Activated CD8-positive, alpha-beta T cell treated with anti-CD3 and anti-CD28 coated beads, Interleukin-2, amount 10 ng/mL, durations not matched to agents 7 days and 5 days (primary cell): Measurements from ENCODE around the gene PCDHGB6. TPM values are rescaled to one million over a fixed set of nuclear protein-coding genes. Genes with fewer than 3 reads are reported as not detected.
"Not testable (repeated sequence)": the region's sequence is repeated elsewhere in the genome, so short reads cannot be mapped to it uniquely, and the experiment has no call there.

Experiments used
- ATAC-seq: fragments of 150-1000 bp; cut with Tn5 transposase; one replicate; pipeline ENCODE4 v1.10.0; 2021; ENCODE audit warnings: moderate library complexity
- CTCF ChIA-PET: fragments of 350-600 bp; sonication (Branson Sonifier 250); formaldehyde crosslinking; loops from one replicate; lab custom pipeline; 2021; ENCODE audit warnings: antibody characterized with exemption; lab: Charles Lee
- POLR2A ChIA-PET: fragments of 350-600 bp; sonication (Branson Sonifier 250); formaldehyde crosslinking; loops from one replicate; lab custom pipeline; 2021; ENCODE audit warnings: antibody characterized with exemption; lab: Charles Lee
- DNase-seq: peaks from one replicate; pipeline ENCODE4 v3.0.0-alpha.2; 2020
- H3K27ac Mint-ChIP-seq: one replicate; pipeline ENCODE4 v1.8.0; 2021; ENCODE audit warnings: mild to moderate bottlenecking, mixed read lengths
- H3K27me3 Mint-ChIP-seq: one replicate; pipeline ENCODE4 v1.8.0; 2021; ENCODE audit warnings: low read depth, mixed read lengths
- H3K36me3 Mint-ChIP-seq: one replicate; pipeline ENCODE4 v1.8.0; 2021; ENCODE audit warnings: low read depth, mixed read lengths
- H3K4me1 Mint-ChIP-seq: one replicate; pipeline ENCODE4 v1.8.0; 2021; ENCODE audit warnings: low read depth, mixed read lengths
- H3K4me3 Mint-ChIP-seq: one replicate; pipeline ENCODE4 v1.8.0; 2021; ENCODE audit warnings: mild to moderate bottlenecking, mixed read lengths
- H3K9me3 Mint-ChIP-seq: one replicate; pipeline ENCODE4 v1.8.0; 2022; ENCODE audit warnings: mixed read lengths; ENCODE audit not compliant: insufficient read depth
- total RNA-seq, 2 experiments: library from RNA; stranded (reverse); gene quantifications; one replicate each; pipeline ENCODE4 v1.2.3, GENCODE V29; 2021

The PCDHGB6 gene
- total RNA-seq, 2 experiments from 2014 or later = not detected

- H3K27me3 Mint-ChIP-seq = peaks cover 38% of the 10 kb centered on the region
- H3K4me3 Mint-ChIP-seq = peak within 1 kb of the TSS; percentile 2
- no peak for DNase-seq
- POLR2A ChIA-PET = no interaction called here
- H3K36me3 Mint-ChIP-seq = peaks cover 9% of the 10 kb centered on the region
- CTCF ChIA-PET = interaction anchor here (1.2 to 1.7 kb wide), 4 partner anchors 10 to 190 kb away, joined by 3 to 5 read pairs (median 4); partner anchors contain the start of gene PCDHGB5
- no peak for ATAC-seq
- peaks cover 18% of the 10 kb centered on the region for H3K9me3 Mint-ChIP-seq
- H3K4me1 Mint-ChIP-seq = peaks cover 8% of the 10 kb centered on the region
- no peak within 1 kb of the TSS for H3K27ac Mint-ChIP-seq
Observed at GRCh38 chr5:141373673-141374317, 34.0 kb upstream of the PCDHGB6 start, which contains the start of gene PCDHGA6. TSS of gene PCDHGA6 (plus strand) at chr5:141373891. CDS start at chr5:141374084, 193 bp downstream.

- no peak overlapping the region for H3K4me3 Mint-ChIP-seq
- ChIA-PET CTCF (interaction anchor here (1.1 to 1.7 kb wide), 5 partner anchors 9 to 189 kb away, joined by 3 to 5 read pairs (median 4); partner anchors contain the start of gene PCDHGB5), POLR2A (no interaction called here)
- DNase-seq (no peak), ATAC-seq (no peak)
- peaks cover 8% of the 10 kb centered on the region for H3K4me1 Mint-ChIP-seq
- H3K9me3 Mint-ChIP-seq = peaks cover 13% of the 10 kb centered on the region
- H3K27ac Mint-ChIP-seq = no peak overlapping the region
- H3K36me3 Mint-ChIP-seq = peaks cover 9% of the 10 kb centered on the region
- peaks cover 35% of the 10 kb centered on the region for H3K27me3 Mint-ChIP-seq
Observed at GRCh38 chr5:141374627-141375026, 33.2 kb upstream of the PCDHGB6 start.

- Mint-ChIP-seq H3K9me3 (peaks cover 15% of the 10 kb centered on the region), H3K27me3 (peaks cover 28% of the 10 kb centered on the region)
- H3K4me3 Mint-ChIP-seq, ATAC-seq, POLR2A ChIA-PET, H3K4me1 Mint-ChIP-seq, DNase-seq, H3K36me3 Mint-ChIP-seq, H3K27ac Mint-ChIP-seq: not testable (repeated sequence)
- CTCF ChIA-PET = interaction anchor here (1.1 to 1.4 kb wide), 3 partner anchors 20 to 182 kb away, joined by 3 to 4 read pairs (median 3); partner anchors contain the start of gene PCDHGB5
Observed at GRCh38 chr5:141375444-141376155, 32.2 kb upstream of the PCDHGB6 start.

GRCh38 chr5:141382469-141383294 lies 25.1 kb upstream of the PCDHGB6 start, which contains the start of gene PCDHGA7:
TSS of gene PCDHGA7 (plus strand) at chr5:141382742. CDS start at chr5:141382900, 158 bp downstream.
- ATAC-seq = no peak
- Mint-ChIP-seq H3K36me3 (peaks cover 2% of the 10 kb centered on the region), H3K9me3 (peaks cover 20% of the 10 kb centered on the region), H3K27me3 (peaks cover 35% of the 10 kb centered on the region), H3K4me1 (no peaks in the 10 kb centered on the region), H3K4me3 (peak within 1 kb of the TSS; percentile 36), H3K27ac (no peak within 1 kb of the TSS)
- no peak for DNase-seq
- ChIA-PET CTCF (interaction anchor here (1.5 to 1.7 kb wide), 2 partner anchors 8 to 13 kb away, joined by 4 to 5 read pairs; partner anchors contain the start of genes PCDHGA6 and PCDHGB3), POLR2A (no interaction called here)

GRCh38 chr5:141383345-141383744 lies 24.5 kb upstream of the PCDHGB6 start:
- Mint-ChIP-seq H3K36me3 (peaks cover 2% of the 10 kb centered on the region), H3K4me1 (no peaks in the 10 kb centered on the region), H3K27me3 (peaks cover 37% of the 10 kb centered on the region), H3K4me3 (no peak overlapping the region), H3K27ac (no peak overlapping the region), H3K9me3 (peaks cover 21% of the 10 kb centered on the region)
- ChIA-PET POLR2A (no interaction called here), CTCF (interaction anchor here (1.5 to 1.7 kb wide), 2 partner anchors 9 to 13 kb away, joined by 4 to 5 read pairs; partner anchors contain the start of genes PCDHGA6 and PCDHGB3)
- DNase-seq = no peak
- no peak for ATAC-seq

GRCh38 chr5:141384471-141385267 lies 23.2 kb upstream of the PCDHGB6 start:
- H3K4me1 Mint-ChIP-seq = no peaks in the 10 kb centered on the region
- ATAC-seq (no peak), DNase-seq (no peak)
- CTCF ChIA-PET = interaction anchor here (1.1 kb wide), 1 partner anchor 15 kb away, joined by 3 read pairs; the partner anchor contains the start of gene PCDHGB3
- POLR2A ChIA-PET = no interaction called here
- H3K4me3 Mint-ChIP-seq = no peak overlapping the region
- H3K9me3 Mint-ChIP-seq = peaks cover 33% of the 10 kb centered on the region
- no peak overlapping the region for H3K27ac Mint-ChIP-seq
- H3K27me3 Mint-ChIP-seq = peaks cover 40% of the 10 kb centered on the region
- H3K36me3 Mint-ChIP-seq = peaks cover 2% of the 10 kb centered on the region

GRCh38 chr5:141387557-141388311 lies 20.1 kb upstream of the PCDHGB6 start, which contains the start of gene PCDHGB4:
TSS of gene PCDHGB4 (plus strand) at chr5:141387698. CDS start at chr5:141387885, 187 bp downstream.
- Mint-ChIP-seq H3K27me3 (peaks cover 38% of the 10 kb centered on the region), H3K9me3 (peaks cover 34% of the 10 kb centered on the region), H3K4me3 (peak within 1 kb of the TSS; percentile 0)
- POLR2A ChIA-PET, H3K27ac Mint-ChIP-seq, H3K36me3 Mint-ChIP-seq, H3K4me1 Mint-ChIP-seq: not testable (repeated sequence)
- CTCF ChIA-PET = interaction anchor here (2.5 kb wide), 1 partner anchor 26 kb away, joined by 9 read pairs; the partner anchor contains the start of gene PCDHGA10
- ATAC-seq (peak; percentile 44), DNase-seq (peak; percentile 34)

- ChIA-PET POLR2A (no interaction called here), CTCF (interaction anchor here (0.8 to 2.5 kb wide), 2 partner anchors 25 to 125 kb away, joined by 3 to 9 read pairs; partner anchors contain the start of gene PCDHGA10)
- Mint-ChIP-seq H3K27ac (no peak overlapping the region), H3K27me3 (peaks cover 32% of the 10 kb centered on the region), H3K9me3 (peaks cover 32% of the 10 kb centered on the region), H3K36me3 (peaks cover 5% of the 10 kb centered on the region), H3K4me3 (peak overlapping the region; percentile 0), H3K4me1 (no peaks in the 10 kb centered on the region)
- no peak for ATAC-seq
- DNase-seq = no peak
Observed at GRCh38 chr5:141388661-141389060, 19.2 kb upstream of the PCDHGB6 start.

GRCh38 chr5:141389153-141390042 lies 18.4 kb upstream of the PCDHGB6 start:
- CTCF ChIA-PET = interaction anchor here (0.8 to 2.5 kb wide), 2 partner anchors 24 to 124 kb away, joined by 3 to 9 read pairs; partner anchors contain the start of gene PCDHGA10
- no peak for ATAC-seq
- no peaks in the 10 kb centered on the region for H3K4me1 Mint-ChIP-seq

More at GRCh38 chr5:141389153-141390042, 18.4 kb upstream of the PCDHGB6 start:
- peaks cover 6% of the 10 kb centered on the region for H3K36me3 Mint-ChIP-seq
- no peak for DNase-seq
- peaks cover 30% of the 10 kb centered on the region for H3K27me3 Mint-ChIP-seq
- H3K4me3 Mint-ChIP-seq = no peak overlapping the region
- POLR2A ChIA-PET = no interaction called here
- H3K9me3 Mint-ChIP-seq = peaks cover 34% of the 10 kb centered on the region
- no peak overlapping the region for H3K27ac Mint-ChIP-seq
